DMS79 (cell line): Measurements from ENCODE around the gene CRHR1.
"Not testable (repeated sequence)": the region's sequence is repeated elsewhere in the genome, so short reads cannot be mapped to it uniquely, and the experiment has no call there.

Experiments used
- DNase-seq: peaks from one replicate; lab custom pipeline; 2025; lab: John Stamatoyannopoulos, UW

CRHR1 gene

GRCh38 chr17:45846223-45846622 lies 62.1 kb downstream of the CRHR1 start:
- DNase-seq = no peak

GRCh38 chr17:45846646-45847045 lies 62.5 kb downstream of the CRHR1 start:
- DNase-seq = no peak

- no peak for DNase-seq
These were observed 63.0 kb downstream of the CRHR1 start for GRCh38 chr17:45847101-45847500.

- no peak for DNase-seq
These were observed 63.6 kb downstream of the CRHR1 start for GRCh38 chr17:45847747-45848146.

- DNase-seq = no peak
These were observed 64.3 kb downstream of the CRHR1 start for GRCh38 chr17:45848405-45848804.

- no peak for DNase-seq
These were observed 64.9 kb downstream of the CRHR1 start for GRCh38 chr17:45848868-45849535.

GRCh38 chr17:45849536-45849990 lies 65.4 kb downstream of the CRHR1 start:
- DNase-seq = no peak

- DNase-seq = no peak
These were observed 65.9 kb downstream of the CRHR1 start for GRCh38 chr17:45850011-45850410.

- DNase-seq = no peak
These were observed 66.3 kb downstream of the CRHR1 start for GRCh38 chr17:45850468-45850867.

- no peak for DNase-seq
These were observed 66.9 kb downstream of the CRHR1 start for GRCh38 chr17:45851022-45851421.

GRCh38 chr17:45851464-45851863 lies 67.3 kb downstream of the CRHR1 start:
- no peak for DNase-seq

- DNase-seq = no peak
These were observed 67.8 kb downstream of the CRHR1 start for GRCh38 chr17:45851873-45852272.

- DNase-seq = peak; percentile 52
These were observed 68.6 kb downstream of the CRHR1 start for GRCh38 chr17:45852535-45853297.

GRCh38 chr17:45854209-45854608 lies 70.1 kb downstream of the CRHR1 start:
- no peak for DNase-seq

GRCh38 chr17:45855691-45856336 lies 71.7 kb downstream of the CRHR1 start:
- no peak for DNase-seq

GRCh38 chr17:45857977-45858708 lies 74.0 kb downstream of the CRHR1 start:
- DNase-seq = no peak

- no peak for DNase-seq
These were observed 77.0 kb downstream of the CRHR1 start for GRCh38 chr17:45861165-45861564.

GRCh38 chr17:45862127-45862526 lies 78.0 kb downstream of the CRHR1 start:
- not testable (repeated sequence) for DNase-seq

- no peak for DNase-seq
These were observed 79.9 kb downstream of the CRHR1 start for GRCh38 chr17:45863857-45864654.

- no peak for DNase-seq
These were observed 83.1 kb downstream of the CRHR1 start for GRCh38 chr17:45867171-45867570.

GRCh38 chr17:45867702-45868101 lies 83.6 kb downstream of the CRHR1 start:
- DNase-seq = no peak
